ENCODE results near the gene BCAP29.

BCAP29 gene

GRCh38 chr7:107658467-107658866 is 78.4 kb downstream of the BCAP29 start:
- no peak overlapping the region for H3K4me3 ChIP-seq (ENCODE audit: low read depth, low read length)
- H3K27ac ChIP-seq, result no peak overlapping the region
- DNase-seq, result no peak
- H3K36me3 ChIP-seq (replicated peaks), result no peaks in the 10 kb centered on the region
- H3K27me3 ChIP-seq (replicated peaks), result no peaks in the 10 kb centered on the region
- TF ChIP-seq CTCF (IDR thresholded peaks at IDR 0.05; ENCODE audit: low read depth, low read length, missing control alignments), result no peak
- in situ Hi-C loops (cut with HindIII; ENCODE audit: low pct_ligation_motif_present, low sequenced_read_pairs), result no loop called here

GRCh38 chr7:107659666-107660065 is 79.6 kb downstream of the BCAP29 start:
- DNase-seq, result peak; percentile 77
- in situ Hi-C loops (cut with HindIII; ENCODE audit: low pct_ligation_motif_present, low sequenced_read_pairs), result no loop called here
- Histone ChIP-seq H3K4me3 (ENCODE audit: low read depth, low read length) (no peak overlapping the region), H3K27me3 (replicated peaks) (no peaks in the 10 kb centered on the region), H3K36me3 (replicated peaks) (no peaks in the 10 kb centered on the region), H3K27ac (peak overlapping the region; percentile 6)
- TF ChIP-seq CTCF (IDR thresholded peaks at IDR 0.05; ENCODE audit: low read depth, low read length, missing control alignments), result no peak

- no peaks in the 10 kb centered on the region for H3K36me3 ChIP-seq (replicated peaks)
- DNase-seq, result no peak
- H3K27me3 ChIP-seq (replicated peaks), result no peaks in the 10 kb centered on the region
- TF ChIP-seq CTCF (IDR thresholded peaks at IDR 0.05; ENCODE audit: low read depth, low read length, missing control alignments), result peak; percentile 5
- peak within 1 kb of the TSS; percentile 6 for H3K27ac ChIP-seq
- in situ Hi-C loops (cut with HindIII; ENCODE audit: low pct_ligation_motif_present, low sequenced_read_pairs), result no loop called here
- peak within 1 kb of the TSS; percentile 56 for H3K4me3 ChIP-seq (ENCODE audit: low read depth, low read length)
Measured at GRCh38 chr7:107660381-107661080, 80.5 kb downstream of the BCAP29 start, which contains the start of gene SLC26A4. SLC26A4 (plus strand) TSS chr7:107660828; CDS start chr7:107661642, 814 bp downstream.

- Histone ChIP-seq H3K27ac (no peak overlapping the region), H3K36me3 (replicated peaks) (no peaks in the 10 kb centered on the region), H3K4me3 (ENCODE audit: low read depth, low read length) (peak overlapping the region; percentile 56), H3K27me3 (replicated peaks) (no peaks in the 10 kb centered on the region)
- in situ Hi-C loops (cut with HindIII; ENCODE audit: low pct_ligation_motif_present, low sequenced_read_pairs), result no loop called here
- no peak for DNase-seq
- TF ChIP-seq CTCF (IDR thresholded peaks at IDR 0.05; ENCODE audit: low read depth, low read length, missing control alignments), result peak; percentile 26
Measured at GRCh38 chr7:107661081-107661864, 81.2 kb downstream of the BCAP29 start.

GRCh38 chr7:107661865-107662379 is 81.9 kb downstream of the BCAP29 start:
- no peak for DNase-seq
- in situ Hi-C loops (cut with HindIII; ENCODE audit: low pct_ligation_motif_present, low sequenced_read_pairs), result no loop called here
- no peak overlapping the region for H3K27ac ChIP-seq
- no peak for TF ChIP-seq CTCF (IDR thresholded peaks at IDR 0.05; ENCODE audit: low read depth, low read length, missing control alignments)
- H3K4me3 ChIP-seq (ENCODE audit: low read depth, low read length), result peak overlapping the region; percentile 56
- no peaks in the 10 kb centered on the region for H3K27me3 ChIP-seq (replicated peaks)
- H3K36me3 ChIP-seq (replicated peaks), result no peaks in the 10 kb centered on the region
